Measurements from ENCODE around the gene UPF3B.
A peak's percentile ranks its signal among the peaks of the same experiment; 100 is the strongest.
"Not testable (repeated sequence)": the region's sequence is repeated elsewhere in the genome, so short reads cannot be mapped to it uniquely, and the experiment has no call there.

Gene UPF3B

GRCh38 chrX:119870626-119871131 lies 17.9 kb upstream of the UPF3B start:
- DNase-seq (ENCODE audit: low read depth): peak; percentile 31
- peak overlapping the region; percentile 78 for H3K4me3 ChIP-seq (ENCODE audit: low read length)
- no peak for TF ChIP-seq CTCF (conservative IDR thresholded peaks at IDR 0.05; ENCODE audit: low read length)

GRCh38 chrX:119853444-119853843 lies 681 bp upstream of the UPF3B start:
- peak overlapping the region; percentile 55 for H3K4me3 ChIP-seq (ENCODE audit: low read length)
- no peak for DNase-seq (ENCODE audit: low read depth)
- no peak for TF ChIP-seq CTCF (conservative IDR thresholded peaks at IDR 0.05; ENCODE audit: low read length)

GRCh38 chrX:119833905-119834304 lies 18.9 kb downstream of the UPF3B start:
- H3K4me3 ChIP-seq (ENCODE audit: low read length): no peak overlapping the region
- no peak for DNase-seq (ENCODE audit: low read depth)
- TF ChIP-seq CTCF (conservative IDR thresholded peaks at IDR 0.05; ENCODE audit: low read length): no peak

- no peak overlapping the region for H3K4me3 ChIP-seq (ENCODE audit: low read length)
- no peak for TF ChIP-seq CTCF (conservative IDR thresholded peaks at IDR 0.05; ENCODE audit: low read length)
- DNase-seq (ENCODE audit: low read depth): no peak
Observed at GRCh38 chrX:119828446-119828845, 24.3 kb downstream of the UPF3B start.

- no peak overlapping the region for H3K4me3 ChIP-seq (ENCODE audit: low read length)
- DNase-seq (ENCODE audit: low read depth): peak; percentile 58
- TF ChIP-seq CTCF (conservative IDR thresholded peaks at IDR 0.05; ENCODE audit: low read length): no peak
Observed at GRCh38 chrX:119826399-119826959, 26.3 kb downstream of the UPF3B start.

DNA sequence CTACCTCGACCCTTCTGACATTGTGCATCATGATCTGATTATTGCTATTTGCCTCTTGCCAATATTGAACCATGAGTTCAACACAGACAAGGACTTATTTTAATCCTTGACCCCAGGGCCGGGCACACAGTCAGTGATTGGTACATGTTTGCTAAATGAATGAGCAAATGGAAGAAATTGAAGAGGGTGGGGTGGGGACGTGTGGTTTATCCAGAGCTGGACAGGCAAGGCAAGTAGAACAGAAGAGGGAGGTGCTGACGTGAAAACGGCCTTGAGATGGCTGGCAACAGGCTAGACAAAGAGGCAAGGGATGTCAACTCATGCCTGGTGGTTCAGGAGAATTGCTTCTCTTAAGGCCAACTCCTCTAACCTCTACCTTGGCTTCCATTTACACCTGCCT lies 28.5 kb downstream of the UPF3B start:
- H3K4me3 ChIP-seq (ENCODE audit: low read length); DNase-seq (ENCODE audit: low read depth): not testable (repeated sequence)

- peak; percentile 70 for DNase-seq (ENCODE audit: low read depth)
- not testable (repeated sequence) for H3K4me3 ChIP-seq (ENCODE audit: low read length)
Observed at GRCh38 chrX:119821703-119822102, 31.1 kb downstream of the UPF3B start.

DNA sequence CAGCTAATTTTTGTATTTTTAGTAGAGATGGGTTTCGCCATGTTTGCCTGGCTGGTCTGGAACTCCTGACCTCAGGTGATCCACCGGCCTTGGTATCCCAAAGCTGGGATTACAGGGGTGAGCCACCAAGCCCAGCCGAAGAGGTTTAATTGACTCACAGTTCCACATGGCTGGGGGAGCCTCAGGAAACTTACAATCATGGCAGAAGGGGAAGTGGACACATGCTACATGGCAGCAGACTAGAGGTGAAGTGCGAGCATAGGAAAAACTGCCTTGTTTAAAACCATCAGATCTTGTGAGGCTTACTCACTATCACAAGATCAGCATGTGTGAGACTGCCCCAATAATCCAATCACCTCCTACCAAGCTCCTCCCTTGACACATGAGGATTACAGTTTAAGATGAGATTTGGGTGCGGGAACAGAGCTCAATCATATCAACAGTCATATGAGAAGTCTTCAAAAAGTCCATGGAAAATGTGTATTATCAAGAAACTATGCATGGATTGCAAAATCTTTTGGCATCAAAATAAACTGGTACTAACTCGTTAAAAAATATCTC lies 35.6 kb downstream of the UPF3B start:
- no peak overlapping the region for H3K4me3 ChIP-seq (ENCODE audit: low read length)
- TF ChIP-seq CTCF (conservative IDR thresholded peaks at IDR 0.05; ENCODE audit: low read length): no peak
- DNase-seq (ENCODE audit: low read depth): peak; percentile 80

Data from AG10803 (cell line).